Effector CD4-positive, alpha-beta T cell (primary cell): Measurements from ENCODE around the gene CCDC61.

ENCODE experiments used
- DNase-seq: peaks from one replicate; pipeline ENCODE4 v3.0.0-alpha.2; 2020

The CCDC61 gene

DNA sequence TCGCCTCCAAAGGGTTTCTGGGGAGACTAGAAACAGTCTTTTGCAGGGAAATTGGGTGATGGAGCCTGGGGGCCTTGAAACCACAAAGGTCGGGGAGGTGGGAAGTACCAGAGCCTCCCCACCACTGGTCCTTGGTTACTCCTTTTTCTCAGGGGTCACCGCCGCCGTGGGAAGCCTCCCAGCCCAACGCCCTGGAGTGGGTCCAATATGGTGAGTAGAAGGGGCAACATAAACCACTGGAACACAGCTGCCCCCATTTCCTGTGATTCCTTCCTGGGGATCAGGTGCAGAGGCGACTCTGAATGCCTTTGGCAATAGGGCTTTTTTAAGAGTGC, 21.8 kb downstream of the CCDC61 start:
- no peak for DNase-seq

- no peak for DNase-seq
These were observed 22.8 kb downstream of the CCDC61 start for GRCh38 chr19:46017874-46018675.

DNA sequence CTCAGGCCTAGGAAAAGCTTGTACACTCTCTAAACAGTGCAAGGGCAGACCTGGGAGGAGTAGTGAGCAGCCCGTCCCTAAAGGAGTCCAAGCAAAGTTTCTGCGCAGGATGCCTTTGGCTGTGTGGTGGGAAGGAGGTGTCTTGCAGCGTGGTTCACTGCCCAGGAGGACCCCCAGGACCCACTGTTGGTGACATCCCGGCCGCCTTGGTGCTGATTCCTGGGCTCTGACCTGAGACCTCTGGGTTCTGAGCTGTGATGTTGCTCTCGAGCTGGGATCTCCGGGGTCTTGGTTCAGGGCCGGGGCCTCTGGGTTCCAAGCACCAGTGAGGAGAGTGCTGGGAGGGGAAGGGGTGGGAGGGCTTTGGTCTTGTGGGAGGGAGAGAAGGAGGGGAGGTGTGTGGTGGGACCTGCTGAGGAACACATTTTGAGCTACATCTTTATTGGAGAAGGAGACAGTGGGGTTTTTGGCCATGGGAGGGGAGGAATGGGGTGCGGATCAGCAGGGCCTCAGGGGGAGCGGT, 23.5 kb downstream of the CCDC61 start:
- no peak for DNase-seq

GRCh38 chr19:46019270-46019669, 24.0 kb downstream of the CCDC61 start:
- DNase-seq: no peak

GRCh38 chr19:46020819-46021125, 25.5 kb downstream of the CCDC61 start:
- DNase-seq: no peak

- no peak for DNase-seq
These were observed 26.3 kb downstream of the CCDC61 start for GRCh38 chr19:46021531-46022041.

- DNase-seq: no peak
These were observed 26.8 kb downstream of the CCDC61 start for GRCh38 chr19:46022061-46022430.

- no peak for DNase-seq
These were observed 27.4 kb downstream of the CCDC61 start, which contains the start of gene PGLYRP1 for GRCh38 chr19:46022431-46023310. PGLYRP1 (minus strand) TSS chr19:46023053; CDS start chr19:46023021, 32 bp downstream.

DNA sequence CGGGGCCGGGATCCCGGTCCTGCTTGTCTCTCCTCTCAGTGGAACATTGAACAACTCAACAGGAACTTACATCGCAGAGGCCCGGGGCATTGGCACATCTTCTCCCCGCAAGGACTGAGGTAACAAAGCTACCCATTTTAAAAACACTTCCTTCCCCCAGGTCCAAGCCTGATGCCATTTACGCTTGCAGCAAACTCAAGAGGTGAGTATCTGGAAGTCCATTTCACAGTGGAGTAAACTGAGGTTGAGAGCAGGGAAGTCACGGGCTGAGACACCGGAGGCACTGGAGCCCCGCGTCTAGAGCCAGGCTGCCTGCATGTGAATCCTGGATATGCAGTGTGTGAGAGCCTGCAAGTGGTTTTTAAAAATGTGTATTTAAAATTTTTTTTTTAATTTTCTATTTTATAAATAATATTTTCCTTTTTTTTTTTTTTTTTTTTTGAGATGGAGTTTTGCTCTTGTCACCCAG, 28.1 kb downstream of the CCDC61 start:
- DNase-seq: no peak

- DNase-seq: no peak
These were observed 30.6 kb downstream of the CCDC61 start for GRCh38 chr19:46025835-46026234.

DNA sequence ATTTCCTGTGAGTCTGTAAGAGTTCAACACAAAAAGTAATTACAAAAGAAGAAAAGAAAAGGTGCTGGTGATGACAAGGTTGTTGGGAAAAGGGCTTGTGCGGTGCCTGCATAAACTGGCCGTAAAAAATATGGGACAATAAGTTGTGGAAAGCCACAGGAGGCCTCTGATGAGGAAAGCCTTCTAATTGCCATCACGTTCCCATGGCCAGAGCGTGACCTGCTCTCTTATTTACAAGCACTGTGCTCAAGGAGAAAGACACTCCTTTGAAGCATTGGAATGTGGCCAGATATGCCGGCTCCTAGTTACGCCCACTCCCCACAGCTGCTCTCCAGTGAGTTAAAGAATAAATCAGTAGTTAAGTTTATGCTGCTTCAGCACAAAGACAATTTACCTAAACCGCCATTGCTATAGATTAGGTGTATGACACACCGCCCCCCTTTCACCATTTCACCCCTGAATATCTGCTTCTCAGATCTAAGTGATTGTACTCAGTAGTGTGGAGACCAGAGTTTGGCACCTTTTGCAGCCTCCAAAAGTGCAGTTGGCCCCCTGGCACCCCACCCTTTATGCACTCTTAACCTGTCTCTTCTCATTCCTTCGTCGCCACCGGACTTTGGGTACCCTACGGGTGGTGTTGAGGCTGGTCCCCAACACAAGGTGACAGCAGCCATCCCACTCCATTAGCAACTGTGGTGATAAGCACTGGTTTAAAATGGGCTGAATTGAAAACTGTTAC, 35.7 kb downstream of the CCDC61 start:
- DNase-seq: no peak

GRCh38 chr19:46031781-46032596, 36.7 kb downstream of the CCDC61 start:
- DNase-seq: no peak

DNA sequence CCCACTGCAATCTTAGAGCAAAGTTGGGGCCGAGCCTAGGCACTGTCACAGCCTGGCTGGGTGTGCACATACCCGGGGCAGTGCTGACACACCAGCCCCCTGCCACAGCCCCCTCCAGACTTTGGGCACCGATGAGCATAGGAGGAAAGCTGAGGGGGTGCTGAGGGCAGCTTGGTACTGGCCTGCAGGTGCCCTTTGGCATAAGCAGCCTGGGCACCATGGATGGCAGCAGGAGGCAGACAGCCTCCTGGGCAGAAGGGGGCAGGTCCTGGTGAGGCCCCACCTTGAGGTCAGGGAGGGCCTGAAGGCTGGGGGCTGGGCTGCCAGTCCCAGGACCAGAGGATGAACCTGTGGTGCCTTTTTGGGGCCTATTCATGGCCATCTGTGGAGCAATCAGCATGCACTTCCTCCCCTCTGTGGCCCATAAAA, 37.3 kb downstream of the CCDC61 start:
- DNase-seq: no peak

DNA sequence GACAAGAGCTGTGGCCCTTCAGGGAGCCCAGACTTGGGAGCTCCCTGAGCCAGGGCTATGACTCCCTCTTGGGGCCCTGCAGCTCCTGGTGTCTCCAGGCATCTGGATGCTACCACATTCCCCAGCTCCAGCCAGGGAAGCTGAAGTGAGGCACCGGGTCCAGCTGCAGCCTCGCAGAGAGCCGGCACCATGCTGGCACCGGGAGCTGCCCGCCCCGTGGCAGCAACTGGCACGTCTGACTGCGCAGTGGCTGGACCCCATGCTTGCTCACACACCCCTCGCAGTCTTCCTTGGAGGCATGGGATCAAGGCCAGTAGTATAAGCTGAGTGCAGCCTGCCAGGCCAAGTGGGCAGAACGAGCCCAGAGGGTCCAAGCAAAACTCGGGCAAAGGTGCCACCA, 38.1 kb downstream of the CCDC61 start:
- no peak for DNase-seq

GRCh38 chr19:46035546-46035945, 40.3 kb downstream of the CCDC61 start:
- no peak for DNase-seq

GRCh38 chr19:46035986-46036743, 40.9 kb downstream of the CCDC61 start:
- DNase-seq: no peak

GRCh38 chr19:46036744-46037128, 41.5 kb downstream of the CCDC61 start:
- no peak for DNase-seq

DNA sequence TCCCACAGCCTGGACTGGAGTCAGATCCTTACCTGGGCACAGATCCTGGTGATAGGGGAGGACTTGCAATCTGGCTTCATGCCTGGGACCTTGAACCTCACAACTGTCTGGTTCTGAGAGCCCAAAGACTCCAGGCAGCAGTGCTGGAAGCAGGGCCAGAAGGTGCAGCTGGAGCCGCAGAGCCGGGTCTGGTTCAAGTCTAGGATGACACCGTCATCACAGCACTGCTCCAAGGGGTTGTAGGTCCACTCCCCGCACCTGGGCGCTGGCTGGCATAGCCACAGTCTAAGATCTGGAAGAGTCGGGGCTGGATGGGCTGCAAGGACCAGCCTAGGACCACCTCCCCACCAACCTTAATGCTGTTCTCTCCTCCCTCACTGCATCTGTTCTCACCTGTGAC, 44.9 kb downstream of the CCDC61 start:
- DNase-seq: no peak

DNA sequence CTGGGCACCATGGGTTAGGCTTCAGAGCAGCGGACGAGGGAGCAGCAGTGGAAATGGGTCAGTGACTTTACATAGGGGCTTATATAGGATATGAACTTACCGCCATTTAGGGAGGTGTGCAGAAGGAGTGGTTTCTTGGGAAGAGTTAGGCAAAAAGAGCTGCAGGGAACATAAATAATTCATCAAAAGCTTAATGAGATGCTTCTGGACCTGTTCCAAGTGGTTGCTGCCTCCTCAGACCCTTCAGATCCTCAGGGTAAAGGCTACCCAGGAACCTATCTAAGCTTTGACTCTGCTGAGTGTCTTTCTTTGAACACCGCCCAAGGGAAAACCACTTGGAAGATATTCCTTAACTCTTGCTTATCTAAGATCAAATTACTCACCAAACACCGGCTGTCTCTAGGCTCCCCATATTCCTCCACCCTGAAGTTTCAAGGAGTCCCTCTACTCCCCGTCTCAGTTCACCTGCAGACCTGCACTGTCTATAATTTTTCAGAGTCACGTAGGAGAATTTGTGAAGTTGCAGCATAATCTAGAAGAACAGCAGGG, 45.8 kb downstream of the CCDC61 start, which contains the start of gene IGFL4:
IGFL4 (minus strand) TSS at position 51 of the 549 bp plus-strand sequence; CDS start at position 11, 40 bp downstream.
- DNase-seq: no peak

DNA sequence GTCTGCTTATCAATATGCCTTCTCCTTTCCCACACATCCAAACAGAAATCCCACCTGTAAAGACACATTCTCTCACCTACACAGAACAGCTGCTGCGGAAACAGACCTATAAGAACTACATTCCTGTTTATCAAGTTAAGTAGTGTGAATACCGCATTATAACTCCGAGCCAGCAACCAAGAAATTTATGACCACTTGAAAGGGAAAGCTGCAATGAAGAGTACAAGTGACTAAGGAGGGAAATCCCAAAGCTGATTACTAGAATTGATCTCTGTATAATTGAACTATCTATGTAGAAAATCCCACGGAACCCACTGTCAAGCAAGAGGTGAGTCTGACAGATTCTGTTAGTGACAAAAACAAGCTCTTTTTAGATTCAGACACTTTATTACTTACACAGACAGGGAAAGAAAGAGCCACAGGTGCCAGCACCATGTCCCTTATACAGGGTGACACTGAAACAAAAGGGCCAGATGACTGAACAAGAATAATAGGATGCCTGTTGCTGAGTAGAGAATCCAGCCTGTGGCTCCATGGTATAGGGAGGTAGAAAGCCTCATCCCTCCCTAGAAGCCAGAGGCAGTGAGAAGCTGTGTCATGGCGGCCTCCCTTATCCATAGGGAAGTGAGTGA, 47.1 kb downstream of the CCDC61 start:
- DNase-seq: no peak
